Activated CD4-positive, alpha-beta T cell treated with anti-CD3 and anti-CD28 coated beads, Interleukin-2, Interleukin-6, amounts not matched to agents 100 ng/mL and 50 ng/mL, durations not matched to agents 16 hours and 8 hours (primary cell): ENCODE data around the gene KIF5A.

Experiments
- DNase-seq: peaks from one replicate; pipeline ENCODE4 v3.0.0-alpha.2; 2020

KIF5A gene

GRCh38 chr12:57520053-57520818 is 29.6 kb upstream of the KIF5A start, which contains the start of gene DDIT3:
TSS of gene DDIT3 (minus strand) at chr12:57520514. CDS start at chr12:57517406, 3,108 bp downstream.
- DNase-seq = peak; percentile 100

- DNase-seq = no peak
These were observed 28.3 kb upstream of the KIF5A start for GRCh38 chr12:57521525-57522010.

GRCh38 chr12:57522011-57522886 is 27.6 kb upstream of the KIF5A start, which contains the start of gene MBD6:
TSS of gene MBD6 (plus strand) at chr12:57522824. CDS start at chr12:57524304, 1,480 bp downstream.
- DNase-seq = peak; percentile 91

- no peak for DNase-seq
These were observed 26.7 kb upstream of the KIF5A start for GRCh38 chr12:57522887-57523705.

GRCh38 chr12:57523706-57524614 is 25.9 kb upstream of the KIF5A start:
- DNase-seq = no peak

- no peak for DNase-seq
These were observed 24.8 kb upstream of the KIF5A start for GRCh38 chr12:57524814-57525614.

GRCh38 chr12:57525615-57526383 is 24.0 kb upstream of the KIF5A start:
- no peak for DNase-seq

- DNase-seq = no peak
These were observed 23.2 kb upstream of the KIF5A start for GRCh38 chr12:57526477-57527126.

- DNase-seq = no peak
These were observed 22.7 kb upstream of the KIF5A start for GRCh38 chr12:57527184-57527583.

GRCh38 chr12:57528176-57528575 is 21.7 kb upstream of the KIF5A start:
- no peak for DNase-seq

GRCh38 chr12:57528831-57529555 is 20.9 kb upstream of the KIF5A start:
- DNase-seq = no peak

GRCh38 chr12:57529831-57530230 is 20.0 kb upstream of the KIF5A start:
- DNase-seq = no peak

- no peak for DNase-seq
These were observed 19.3 kb upstream of the KIF5A start for GRCh38 chr12:57530396-57531142.

- no peak for DNase-seq
These were observed 18.0 kb upstream of the KIF5A start for GRCh38 chr12:57531836-57532235.

- DNase-seq = no peak
These were observed 16.7 kb upstream of the KIF5A start for GRCh38 chr12:57533108-57533507.

GRCh38 chr12:57534250-57534649 is 15.6 kb upstream of the KIF5A start:
- no peak for DNase-seq

GRCh38 chr12:57534991-57535543 is 14.8 kb upstream of the KIF5A start:
- DNase-seq = no peak
